GM12878 (cell line): Measurements from ENCODE around the gene SLC4A1. TPM values are rescaled to one million over a fixed set of nuclear protein-coding genes. Genes with fewer than 3 reads are reported as not detected.

Experiments used
- ATAC-seq: fragments of 200-7000 bp; cut with Tn5 transposase; 3 replicates; pipeline ENCODE4 v1.9.1; 2020; ENCODE audit warnings: mild to moderate bottlenecking, moderate library complexity
- BruUV-seq: library from RNA; stranded (reverse); fragments of 400-500 nt; replicated peaks from 2 replicates; lab custom pipeline; 2021; lab: Mats Ljungman, UMichigan
- CTCF ChIA-PET: fragments of 300-600 bp; sonication (Branson Sonifier 250); formaldehyde crosslinking; extraction: SDS; loops from one replicate; lab custom pipeline; 2021; ENCODE audit warnings: inconsistent platforms; lab: Yijun Ruan, JAX
- POLR2A ChIA-PET: fragments of 350-600 bp; formaldehyde crosslinking; extraction: SDS; loops from one replicate; lab custom pipeline; 2021; ENCODE audit warnings: inconsistent platforms; lab: Charles Lee
- RAD21 ChIA-PET: fragments of 300-600 bp; sonication (Branson Sonifier 250); formaldehyde crosslinking; loops from one replicate; lab custom pipeline; 2023; ENCODE audit warnings: antibody characterized with exemption; ENCODE audit not compliant: unreplicated experiment; lab: Charles Lee
- SMC1A ChIA-PET: fragments of 300-600 bp; sonication (Branson Sonifier 250); formaldehyde crosslinking; loops from one replicate; lab custom pipeline; 2023; ENCODE audit not compliant: unreplicated experiment, uncharacterized antibody; lab: Charles Lee
- DNase-seq: peaks from one replicate; pipeline ENCODE4 v3.0.0-alpha.2; 2011; ENCODE audit warnings: low read depth, low spot score
- FAIRE-seq: peaks from 3 replicates; lab custom pipeline; 2011; peaks lifted over from hg19 to GRCh38; lab: Jason Lieb, UNC
- H2AFZ ChIP-seq: 2 replicates; pipeline ENCODE4 v1.6.0; 2011; ENCODE audit warnings: low read depth, low read length, control low read depth; ENCODE audit not compliant: control insufficient read depth
- H3K27ac ChIP-seq: 2 replicates; pipeline ENCODE4 v1.5.1; 2011; ENCODE audit warnings: control low read depth; ENCODE audit not compliant: control insufficient read depth, insufficient read depth
- H3K27me3 ChIP-seq, 2 experiments: replicated peaks in 1 of 2; 2 replicates each; pipeline versions ENCODE4 v1.6.0 to v1.6.1; 2011; ENCODE audit warnings: low read length in 1 of 2; ENCODE audit not compliant: control insufficient read depth in 2 of 2, insufficient read depth in 2 of 2
- H3K36me3 ChIP-seq, 2 experiments: 2 replicates each; pipeline ENCODE4 v1.5.1; 2011; ENCODE audit warnings: low read length in 1 of 2; ENCODE audit not compliant: control insufficient read depth in 2 of 2, insufficient read depth in 2 of 2
- H3K4me1 ChIP-seq: 2 replicates; pipeline ENCODE4 v1.6.1; 2011; ENCODE audit warnings: mild to moderate bottlenecking, low read length, moderate library complexity, mixed read lengths; ENCODE audit not compliant: control insufficient read depth, insufficient read depth
- H3K4me2 ChIP-seq: 2 replicates; pipeline ENCODE4 v1.6.0; 2011; ENCODE audit warnings: control low read depth; ENCODE audit not compliant: control insufficient read depth, insufficient read depth
- H3K4me3 ChIP-seq: fragments of 200-600 bp; sonication (generic); 2 replicates; pipeline ENCODE4 v1.5.1; 2016
- H3K79me2 ChIP-seq: 2 replicates; pipeline ENCODE4 v1.6.0; 2011; ENCODE audit warnings: low read length; ENCODE audit not compliant: control insufficient read depth, insufficient read depth
- H3K9ac ChIP-seq: 2 replicates; pipeline ENCODE4 v1.8.0; 2011; ENCODE audit warnings: low read length, control low read depth, mixed read lengths; ENCODE audit not compliant: control insufficient read depth, insufficient read depth
- H3K9me3 ChIP-seq: replicated peaks from 3 replicates; pipeline ENCODE4 v1.5.1; 2011; ENCODE audit warnings: mild to moderate bottlenecking, low read length; ENCODE audit not compliant: control insufficient read depth, insufficient read depth
- H4K20me1 ChIP-seq: 2 replicates; pipeline ENCODE4 v1.6.0; 2011; ENCODE audit not compliant: control insufficient read depth, insufficient read depth
- ATF7 ChIP-seq: fragments of 450-650 bp; IDR thresholded peaks from 2 replicates; pipeline ENCODE4 v1.6.1; 2016; ENCODE audit warnings: low read depth, mild to moderate bottlenecking
- BHLHE40 ChIP-seq, 2 experiments: fragments of 450-650 bp in 1 of 2; IDR thresholded peaks; 2 replicates each; pipeline ENCODE4 v1.6.1; 2011 to 2017; ENCODE audit warnings: low read depth in 2 of 2, borderline replicate concordance in 1 of 2, improper control_type of control experiment in 1 of 2, low read length in 1 of 2, mild to moderate bottlenecking in 1 of 2
- BRCA1 ChIP-seq: IDR thresholded peaks from 2 replicates; pipeline ENCODE4 v1.6.1; 2011; ENCODE audit warnings: low read depth, low read length, improper control_type of control experiment
- CHD1 ChIP-seq: IDR thresholded peaks from 2 replicates; pipeline ENCODE4 v1.6.1; 2012; ENCODE audit warnings: low read depth, low read length, improper control_type of control experiment
- DPF2 ChIP-seq: fragments of 450-650 bp; IDR thresholded peaks from 2 replicates; pipeline ENCODE4 v1.6.1; 2017; ENCODE audit warnings: mild to moderate bottlenecking
- EP300 ChIP-seq, 2 experiments: fragments of 150-350 bp in 1 of 2; IDR thresholded peaks; 2 replicates each; pipeline ENCODE4 v1.6.1; 2011 to 2012; ENCODE audit warnings: low read depth in 2 of 2, low read length in 2 of 2, borderline replicate concordance in 1 of 2, improper control_type of control experiment in 1 of 2, inconsistent platforms in 1 of 2; ENCODE audit not compliant: control insufficient read depth in 1 of 2
- EZH2 ChIP-seq: IDR thresholded peaks from 2 replicates; pipeline ENCODE4 v1.6.1; 2012; ENCODE audit warnings: low read depth, mild to moderate bottlenecking, control low read depth, inconsistent platforms, low read length, borderline replicate concordance; ENCODE audit not compliant: control insufficient read depth
- FOXK2 ChIP-seq: fragments of 450-650 bp; IDR thresholded peaks from 2 replicates; pipeline ENCODE4 v1.6.1; 2017; ENCODE audit warnings: mild to moderate bottlenecking, moderate library complexity
- IKZF2 ChIP-seq, 2 experiments: fragments of 450-650 bp; IDR thresholded peaks; 2 replicates each; pipeline ENCODE4 v1.6.1; 2017; ENCODE audit warnings: mild to moderate bottlenecking in 2 of 2, moderate library complexity in 2 of 2
- JUNB ChIP-seq: IDR thresholded peaks from 2 replicates; pipeline ENCODE4 v1.6.1; 2016; ENCODE audit warnings: antibody characterized with exemption, mild to moderate bottlenecking
- JUND ChIP-seq: IDR thresholded peaks from 2 replicates; pipeline ENCODE4 v1.6.1; 2012; ENCODE audit warnings: low read depth, mild to moderate bottlenecking, low read length, improper control_type of control experiment, moderate library complexity
- NFXL1 ChIP-seq: fragments of 450-650 bp; IDR thresholded peaks from 2 replicates; pipeline ENCODE4 v1.6.1; 2017; ENCODE audit warnings: antibody characterized with exemption, mild to moderate bottlenecking, borderline replicate concordance
- NFYB ChIP-seq: IDR thresholded peaks from 2 replicates; pipeline ENCODE4 v1.6.1; 2011; ENCODE audit warnings: low read depth, mild to moderate bottlenecking, low read length, improper control_type of control experiment, moderate library complexity; ENCODE audit not compliant: insufficient read depth
- STAT3 ChIP-seq: IDR thresholded peaks from 2 replicates; pipeline ENCODE4 v1.6.1; 2011; ENCODE audit warnings: low read depth, low read length, improper control_type of control experiment
- TBL1XR1 ChIP-seq: IDR thresholded peaks from 2 replicates; pipeline ENCODE4 v1.6.1; 2012; ENCODE audit warnings: low read depth, low read length, improper control_type of control experiment
- WGBS: methylation state at CpG from one replicate; pipeline ENCODE4 v1.1.6; 2016; ENCODE audit warnings: low lambda C conversion rate; ENCODE audit not compliant: insufficient replicate concordance, insufficient coverage; ENCODE audit errors: missing lambda C conversion rate; 5-methylcytosine and 5-hydroxymethylcytosine counted together
- in situ Hi-C: fragments of 300-500 bp; cut with MboI; formaldehyde crosslinking; loops from 9 replicates; pipeline ENCODE4 v1.14.3; 2018; ENCODE audit warnings: mixed read lengths
- intact Hi-C: fragments of 100-400 bp; cut with micrococcal nuclease; formaldehyde crosslinking; loops from one replicate; pipeline ENCODE4 v1.14.2; 2022; ENCODE audit not compliant: unreplicated experiment
- polyA plus RNA-seq, 11 experiments: library from polyadenylated mRNA; depleted of rRNA in 4 of 11; unstranded in 6 of 11; stranded (reverse) in 5 of 11; fragments of >200 nt; fragmentation: Nextera tagmentation in 4 of 11; fragmentation: Illumina TruSeq in 1 of 11; extraction: Ambion mirVana in 4 of 11; extraction: Trizol in 1 of 11; gene quantifications; 1 replicate in 1 of 11; 2 replicates in 10 of 11; pipeline versions ENCODE4 v1.2.1 to v1.2.3, GENCODE V29; 2011 to 2016; ENCODE audit warnings: inconsistent platforms in 2 of 11, missing spikeins in 2 of 11, low read depth in 1 of 11
- total RNA-seq, 4 experiments: library from RNA; depleted of rRNA in 3 of 4; stranded (reverse); fragments of >200 nt in 3 of 4; fragmentation: Illumina TruSeq in 1 of 4; extraction: Trizol in 1 of 4; gene quantifications; 2 replicates each; pipeline versions ENCODE4 v1.2.1 to v1.2.3, GENCODE V29; 2013 to 2021
- TF ChIP-seq, protein P1 (sequence below): fragments of 450-650 bp; IDR thresholded peaks from 2 replicates; pipeline ENCODE4 v1.6.1; 2018; ENCODE audit warnings: mild to moderate bottlenecking, low read depth, moderate library complexity; ENCODE audit not compliant: partially characterized antibody

Gene SLC4A1
- total and polyA plus RNA-seq, 10 of the 15 experiments (the other 5 are each of a cell fraction or from before 2014, with no cell fraction given): 0.03 TPM; not detected in 9

GRCh38 chr17:44304651-44305050, 36.7 kb upstream of the SLC4A1 start:
- SMC1A ChIA-PET: no interaction called here
- RAD21 ChIA-PET: interaction anchor here (1.0 kb wide), 1 partner anchor 83 kb away, joined by 3 read pairs; no protein-coding TSS in a partner anchor
- FAIRE-seq (no peak), ATAC-seq (no peak), DNase-seq (no peak)
- Histone ChIP-seq H3K79me2 (no peaks in the 10 kb centered on the region), H3K36me3 (no peaks in the 10 kb centered on the region), H3K9ac (no peak overlapping the region), H4K20me1 (no peaks in the 10 kb centered on the region), H3K4me2 (no peak overlapping the region), H2AFZ (no peak overlapping the region), H3K27me3 (peaks cover 6 to 10% of the 10 kb centered on the region in 2 experiments), H3K27ac (no peak overlapping the region), H3K4me3 (no peak overlapping the region), H3K4me1 (peaks cover 2% of the 10 kb centered on the region; the same call in 1 of the 2 replicates), H3K9me3 (no peaks in the 10 kb centered on the region)
- CTCF ChIA-PET: interaction anchor here (1.1 to 1.2 kb wide), 2 partner anchors 27 to 95 kb away, joined by 3 to 4 read pairs; no protein-coding TSS in a partner anchor
- POLR2A ChIA-PET: interaction anchor here (1.2 kb wide), 1 partner anchor 118 kb away, joined by 3 read pairs; the partner anchor contains the start of gene TMUB2
- BruUV-seq: no TSS peak
- TF ChIP-seq NFXL1 (no peak), EP300 (IDR thresholded peaks at IDR 0.05; ENCODE audit: borderline replicate concordance in 1 of 2, control insufficient read depth in 1 of 2, low read depth in 2 of 2, low read length in 2 of 2) (no peak)
- in situ Hi-C loops (no loop called here), intact Hi-C loops (no loop called here)

GRCh38 chr17:44297975-44298374, 30.0 kb upstream of the SLC4A1 start:
- CTCF ChIA-PET: no interaction called here
- RAD21 ChIA-PET: no interaction called here
- ATAC-seq: no peak
- no peak overlapping the region for H3K4me2 ChIP-seq
- POLR2A ChIA-PET: no interaction called here
- no peak for TF ChIP-seq ATF7
- no peak for TF ChIP-seq STAT3
- TF ChIP-seq JUNB: no peak
- TF ChIP-seq, protein P1, sequence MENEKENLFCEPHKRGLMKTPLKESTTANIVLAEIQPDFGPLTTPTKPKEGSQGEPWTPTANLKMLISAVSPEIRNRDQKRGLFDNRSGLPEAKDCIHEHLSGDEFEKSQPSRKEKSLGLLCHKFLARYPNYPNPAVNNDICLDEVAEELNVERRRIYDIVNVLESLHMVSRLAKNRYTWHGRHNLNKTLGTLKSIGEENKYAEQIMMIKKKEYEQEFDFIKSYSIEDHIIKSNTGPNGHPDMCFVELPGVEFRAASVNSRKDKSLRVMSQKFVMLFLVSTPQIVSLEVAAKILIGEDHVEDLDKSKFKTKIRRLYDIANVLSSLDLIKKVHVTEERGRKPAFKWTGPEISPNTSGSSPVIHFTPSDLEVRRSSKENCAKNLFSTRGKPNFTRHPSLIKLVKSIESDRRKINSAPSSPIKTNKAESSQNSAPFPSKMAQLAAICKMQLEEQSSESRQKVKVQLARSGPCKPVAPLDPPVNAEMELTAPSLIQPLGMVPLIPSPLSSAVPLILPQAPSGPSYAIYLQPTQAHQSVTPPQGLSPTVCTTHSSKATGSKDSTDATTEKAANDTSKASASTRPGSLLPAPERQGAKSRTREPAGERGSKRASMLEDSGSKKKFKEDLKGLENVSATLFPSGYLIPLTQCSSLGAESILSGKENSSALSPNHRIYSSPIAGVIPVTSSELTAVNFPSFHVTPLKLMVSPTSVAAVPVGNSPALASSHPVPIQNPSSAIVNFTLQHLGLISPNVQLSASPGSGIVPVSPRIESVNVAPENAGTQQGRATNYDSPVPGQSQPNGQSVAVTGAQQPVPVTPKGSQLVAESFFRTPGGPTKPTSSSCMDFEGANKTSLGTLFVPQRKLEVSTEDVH: no peak
- no peak for TF ChIP-seq DPF2
- TF ChIP-seq BHLHE40 (IDR thresholded peaks at IDR 0.05; ENCODE audit: borderline replicate concordance in 1 of 2, low read depth in 2 of 2, low read length in 1 of 2): no peak
- no peak for TF ChIP-seq NFYB
- TF ChIP-seq FOXK2: no peak
- no peak for TF ChIP-seq BRCA1
- no peak for TF ChIP-seq TBL1XR1
- TF ChIP-seq CHD1: no peak
- no peak for TF ChIP-seq EZH2
- no peak for TF ChIP-seq JUND
- TF ChIP-seq IKZF2 (IDR thresholded peaks at IDR 0.05): no peak
- TF ChIP-seq, all 136 proteins: peak for 0
- no peak overlapping the region for H3K9ac ChIP-seq
- BruUV-seq: no TSS peak
- WGBS: 11% methylated on average over 3 of the region's 3 CpGs
- intact Hi-C loops (no loop called here), in situ Hi-C loops (no loop called here)
- H3K9me3 ChIP-seq: no peaks in the 10 kb centered on the region; the same call in 2 of the 3 replicates
- FAIRE-seq (no peak), DNase-seq (no peak)
- no peaks in the 10 kb centered on the region for H3K27me3 ChIP-seq
- no peak overlapping the region for H3K27ac ChIP-seq
- H3K36me3 ChIP-seq: no peaks in the 10 kb centered on the region
- H2AFZ ChIP-seq: no peak overlapping the region
- H4K20me1 ChIP-seq: no peaks in the 10 kb centered on the region
- H3K4me3 ChIP-seq: no peak overlapping the region
- H3K79me2 ChIP-seq: no peaks in the 10 kb centered on the region
- 0 out of 2 replicates have a peak, but pooled peaks cover under 1% of the 10 kb centered on the region for H3K4me1 ChIP-seq
- SMC1A ChIA-PET: no interaction called here
